Right lobe of liver (tissue), 6 donors: ENCODE measurements around the gene IGIP. TPM values are rescaled to one million over a fixed set of nuclear protein-coding genes. Genes with fewer than 3 reads are reported as not detected.

Experiments
- ATAC-seq, 4 donors: fragments of 200-7000 bp; cut with Tn5 transposase; one replicate each; pipeline ENCODE4 v1.9.1; 2020; ENCODE audit warnings: mild to moderate bottlenecking in 4 of 4, moderate library complexity in 4 of 4
- DNase-seq, 3 donors: peaks; one replicate each; pipeline ENCODE4 v3.0.0-alpha.2; 2020
- H3K27ac ChIP-seq, 3 donors: fragments of 200-600 bp; one replicate each; pipeline ENCODE4 v1.8.0; 2022
- H3K27me3 ChIP-seq, 2 donors: fragments of 200-600 bp; one replicate each; pipeline ENCODE4 v1.8.0; 2022
- H3K36me3 ChIP-seq, 4 donors: fragments of 200-600 bp; sonication (generic) in 1 of 4; one replicate each; pipeline versions ENCODE4 v1.5.1 to v1.8.0; 2017 to 2022; ENCODE audit warnings: control low read depth in 1 of 4
- H3K4me1 ChIP-seq, 4 donors: fragments of 200-600 bp; sonication (generic) in 1 of 4; one replicate each; pipeline versions ENCODE4 v1.5.1 to v1.8.0; 2017 to 2022; ENCODE audit warnings: control low read depth in 1 of 4
- H3K4me3 ChIP-seq, 3 donors: fragments of 200-600 bp; one replicate each; pipeline ENCODE4 v1.8.0; 2022
- H3K9me3 ChIP-seq, 4 donors: fragments of 200-600 bp; sonication (generic) in 1 of 4; one replicate each; pipeline versions ENCODE4 v1.5.1 to v1.8.0; 2017 to 2022; ENCODE audit warnings: control low read depth in 1 of 4
- CTCF ChIP-seq, 4 donors: fragments of 200-600 bp in 3 of 4; fragments of 450-650 bp in 1 of 4; IDR thresholded peaks; one replicate each; pipeline versions ENCODE4 v1.5.1 to v1.8.0; 2016 to 2022; ENCODE audit warnings: antibody characterized with exemption in 4 of 4, mild to moderate bottlenecking in 2 of 4
- POLR2A ChIP-seq: fragments of 450-650 bp; IDR thresholded peaks from one replicate; pipeline ENCODE4 v1.6.1; 2017; ENCODE audit warnings: antibody characterized with exemption, mild to moderate bottlenecking
- WGBS: methylation state at CpG from one replicate; pipeline ENCODE4 v1.1.6; 2018; ENCODE audit warnings: low coverage, low lambda C conversion rate; ENCODE audit not compliant: insufficient coverage; ENCODE audit errors: missing lambda C conversion rate; 5-methylcytosine and 5-hydroxymethylcytosine counted together
- intact Hi-C, 2 donors: fragments of 100-400 bp; cut with DNase I; formaldehyde crosslinking; loops; one replicate each; pipeline versions ENCODE4 v1.11.2 to v1.14.1; 2022
- total RNA-seq, 6 experiments: library from RNA; depleted of rRNA in 2 of 6; stranded (reverse); fragments of >200 nt in 2 of 6; fragmentation: NEBNext Ultra II Directional in 3 of 6; extraction: Animal tissue kit (Norgen Biotek cat#: 25700) in 3 of 6; gene quantifications; one replicate each; pipeline versions ENCODE4 v1.1.0 to v1.2.4, GENCODE V29; 2016 to 2023
- donor health status: DM: no; HTN: yes; CAD: no.
- donor health status: DM: no; HTN: no; CAD: no.
- donor health status: DM: no; HTN: no; CAD: no.
- donor health status: DM: no; HTN: yes; CAD: no.
- donor health status: DM: no; HTN: yes; CAD: no.

IGIP gene
- total RNA-seq, 6 experiments from 2014 or later, result 4.4 to 7.1 (median 6.5) TPM

GRCh38 chr5:140174014-140174413 is 48.3 kb downstream of the IGIP start:
- Histone ChIP-seq H3K36me3 (no peaks in the 10 kb centered on the region), H3K27me3 (no peaks in the 10 kb centered on the region), H3K27ac (peak overlapping the region in 1 of 3 donors; percentile 98), H3K4me3 (no peak overlapping the region), H3K9me3 (no peaks in the 10 kb centered on the region), H3K4me1 (peaks cover 0 to 13% (median 2%) of the 10 kb centered on the region in 4 donors)
- DNase-seq (no peak), ATAC-seq (no peak)
- intact Hi-C loops, result no loop called here
- TF ChIP-seq POLR2A (no peak), CTCF (IDR thresholded peaks at IDR 0.05) (no peak)
- 81% methylated on average over 2 of the region's 2 CpGs for WGBS

- H3K27me3 ChIP-seq, result no peaks in the 10 kb centered on the region
- DNase-seq (peak; percentile 97 to 98 (median 98)), ATAC-seq (peak; percentile 90 to 95 (median 94))
- H3K27ac ChIP-seq, result peak within 1 kb of the TSS; percentile 94 to 98 (median 98)
- TF ChIP-seq CTCF (IDR thresholded peaks at IDR 0.05) (no peak), POLR2A (peak; percentile 88)
- 25% methylated on average over 6 of the region's 61 CpGs for WGBS
- no peaks in the 10 kb centered on the region for H3K9me3 ChIP-seq
- peaks cover 0 to 13% (median 2%) of the 10 kb centered on the region in 4 donors for H3K4me1 ChIP-seq
- no peaks in the 10 kb centered on the region for H3K36me3 ChIP-seq
- peak within 1 kb of the TSS; percentile 70 to 95 (median 94) for H3K4me3 ChIP-seq
- intact Hi-C loops, result no loop called here
Observed at GRCh38 chr5:140174465-140175366, 49.0 kb downstream of the IGIP start, which contains the start of gene CYSTM1. CYSTM1 (plus strand) TSS chr5:140175188; CDS start chr5:140194466, 19,278 bp downstream.

GRCh38 chr5:140175367-140176030 is 49.8 kb downstream of the IGIP start:
- peaks cover 0 to 15% (median 3%) of the 10 kb centered on the region in 4 donors for H3K4me1 ChIP-seq
- TF ChIP-seq CTCF (IDR thresholded peaks at IDR 0.05) (peak in 3 of 4 donors; percentile 15 to 17 (median 16)), POLR2A (no peak)
- H3K36me3 ChIP-seq, result no peaks in the 10 kb centered on the region
- no peaks in the 10 kb centered on the region for H3K27me3 ChIP-seq
- H3K27ac ChIP-seq, result peak overlapping the region; percentile 94 to 98 (median 98)
- ATAC-seq, result peak; percentile 66 to 69 (median 68)
- intact Hi-C loops, result no loop called here
- H3K9me3 ChIP-seq, result no peaks in the 10 kb centered on the region
- peak overlapping the region; percentile 70 to 95 (median 94) for H3K4me3 ChIP-seq
- DNase-seq, result peak; percentile 83 to 86 (median 85)
- WGBS, result under 1% methylated on average over 25 of the region's 58 CpGs

- H3K36me3 ChIP-seq, result no peaks in the 10 kb centered on the region
- WGBS, result 2% methylated on average over 4 of the region's 4 CpGs
- H3K9me3 ChIP-seq, result no peaks in the 10 kb centered on the region
- DNase-seq, result no peak
- no peak for ATAC-seq
- H3K27me3 ChIP-seq, result no peaks in the 10 kb centered on the region
- intact Hi-C loops, result no loop called here
- peaks cover 0 to 20% (median 5%) of the 10 kb centered on the region in 4 donors for H3K4me1 ChIP-seq
- peak overlapping the region; percentile 70 to 95 (median 94) for H3K4me3 ChIP-seq
- peak overlapping the region; percentile 94 to 98 (median 98) for H3K27ac ChIP-seq
- TF ChIP-seq POLR2A (no peak), CTCF (IDR thresholded peaks at IDR 0.05) (no peak)
Observed at GRCh38 chr5:140176031-140176387, 50.3 kb downstream of the IGIP start.
